ENCODE data around the gene TTC23L.

The TTC23L gene

GRCh38 chr5:34833976-34834793 lies 4.8 kb upstream of the TTC23L start:
- no peak for DNase-seq

GRCh38 chr5:34834794-34835089 lies 4.2 kb upstream of the TTC23L start:
- DNase-seq = no peak

- DNase-seq = no peak
These were observed 3.3 kb upstream of the TTC23L start for GRCh38 chr5:34835664-34836063.

GRCh38 chr5:34841816-34842215 lies 2.9 kb downstream of the TTC23L start:
- no peak for DNase-seq

GRCh38 chr5:34842554-34842953 lies 3.6 kb downstream of the TTC23L start:
- DNase-seq = no peak

GRCh38 chr5:34843497-34843896 lies 4.5 kb downstream of the TTC23L start:
- DNase-seq = no peak

- no peak for DNase-seq
These were observed 5.1 kb downstream of the TTC23L start for GRCh38 chr5:34844106-34844505.

GRCh38 chr5:34844999-34845398 lies 6.0 kb downstream of the TTC23L start:
- no peak for DNase-seq

- DNase-seq = no peak
These were observed 8.1 kb downstream of the TTC23L start for GRCh38 chr5:34847056-34847455.

- no peak for DNase-seq
These were observed 8.6 kb downstream of the TTC23L start for GRCh38 chr5:34847552-34847951.

- DNase-seq = no peak
These were observed 9.3 kb downstream of the TTC23L start for GRCh38 chr5:34848230-34848629.

- no peak for DNase-seq
These were observed 10.3 kb downstream of the TTC23L start for GRCh38 chr5:34849253-34849652.

GRCh38 chr5:34854459-34855174 lies 15.7 kb downstream of the TTC23L start:
- no peak for DNase-seq

- DNase-seq = no peak
These were observed 18.2 kb downstream of the TTC23L start for GRCh38 chr5:34857161-34857560.

GRCh38 chr5:34857894-34858293 lies 18.9 kb downstream of the TTC23L start:
- DNase-seq = no peak

GRCh38 chr5:34858790-34859189 lies 19.8 kb downstream of the TTC23L start:
- no peak for DNase-seq

GRCh38 chr5:34859253-34859652 lies 20.3 kb downstream of the TTC23L start:
- DNase-seq = no peak

- DNase-seq = no peak
These were observed 25.0 kb downstream of the TTC23L start for GRCh38 chr5:34863946-34864345.

GRCh38 chr5:34865091-34865490 lies 26.1 kb downstream of the TTC23L start:
- DNase-seq = no peak

GRCh38 chr5:34866989-34867471 lies 28.1 kb downstream of the TTC23L start:
- no peak for DNase-seq

GRCh38 chr5:34867660-34868059 lies 28.7 kb downstream of the TTC23L start:
- DNase-seq = no peak

GRCh38 chr5:34868791-34869190 lies 29.8 kb downstream of the TTC23L start:
- DNase-seq = no peak

- no peak for DNase-seq
These were observed 30.3 kb downstream of the TTC23L start for GRCh38 chr5:34869256-34869655.

GRCh38 chr5:34870382-34870781 lies 31.4 kb downstream of the TTC23L start:
- no peak for DNase-seq

- no peak for DNase-seq
These were observed 37.3 kb downstream of the TTC23L start for GRCh38 chr5:34876275-34876674.

All from stimulated activated naive CD4-positive, alpha-beta T cell (primary cell).